Measurements from ENCODE around the gene ACOXL.

The ACOXL gene

GRCh38 chr2:111099402-111099801 is 367.0 kb downstream of the ACOXL start:
- no peak for DNase-seq (ENCODE audit: low read depth)
- TF ChIP-seq CTCF (IDR thresholded peaks at IDR 0.05; ENCODE audit: control insufficient read depth, extremely low read depth, insufficient read depth) = no peak
- H3K4me3 ChIP-seq (ENCODE audit: low read depth, low read length) = no peak overlapping the region

GRCh38 chr2:111100087-111100764 is 367.9 kb downstream of the ACOXL start:
- no peak overlapping the region for H3K4me3 ChIP-seq (ENCODE audit: low read depth, low read length)
- DNase-seq (ENCODE audit: low read depth) = no peak
- TF ChIP-seq CTCF (IDR thresholded peaks at IDR 0.05; ENCODE audit: control insufficient read depth, extremely low read depth, insufficient read depth) = no peak

- no peak for DNase-seq (ENCODE audit: low read depth)
- TF ChIP-seq CTCF (IDR thresholded peaks at IDR 0.05; ENCODE audit: control insufficient read depth, extremely low read depth, insufficient read depth) = no peak
- H3K4me3 ChIP-seq (ENCODE audit: low read depth, low read length) = no peak overlapping the region
These were observed 368.4 kb downstream of the ACOXL start for GRCh38 chr2:111100765-111101162.

GRCh38 chr2:111101592-111101991 is 369.2 kb downstream of the ACOXL start:
- no peak for TF ChIP-seq CTCF (IDR thresholded peaks at IDR 0.05; ENCODE audit: control insufficient read depth, extremely low read depth, insufficient read depth)
- DNase-seq (ENCODE audit: low read depth) = no peak
- H3K4me3 ChIP-seq (ENCODE audit: low read depth, low read length) = no peak overlapping the region

GRCh38 chr2:111102216-111102615 is 369.8 kb downstream of the ACOXL start:
- no peak overlapping the region for H3K4me3 ChIP-seq (ENCODE audit: low read depth, low read length)
- DNase-seq (ENCODE audit: low read depth) = no peak
- TF ChIP-seq CTCF (IDR thresholded peaks at IDR 0.05; ENCODE audit: control insufficient read depth, extremely low read depth, insufficient read depth) = no peak

GRCh38 chr2:111105926-111106325 is 373.6 kb downstream of the ACOXL start:
- TF ChIP-seq CTCF (IDR thresholded peaks at IDR 0.05; ENCODE audit: control insufficient read depth, extremely low read depth, insufficient read depth) = no peak

GRCh38 chr2:111106706-111107105 is 374.3 kb downstream of the ACOXL start:
- no peak for TF ChIP-seq CTCF (IDR thresholded peaks at IDR 0.05; ENCODE audit: control insufficient read depth, extremely low read depth, insufficient read depth)
- no peak overlapping the region for H3K4me3 ChIP-seq (ENCODE audit: low read depth, low read length)
- no peak for DNase-seq (ENCODE audit: low read depth)

More at GRCh38 chr2:111105926-111106325, 373.6 kb downstream of the ACOXL start:
- no peak for DNase-seq (ENCODE audit: low read depth)
- no peak overlapping the region for H3K4me3 ChIP-seq (ENCODE audit: low read depth, low read length)

Data from LNCaP clone FGC (cell line).